Epithelial cell of esophagus (primary cell): ENCODE measurements around the gene AWAT2.

ENCODE experiments used
- DNase-seq: peaks from one replicate; pipeline ENCODE4 v3.0.0; 2010; ENCODE audit warnings: low read depth
- H3K4me3 ChIP-seq: 2 replicates; pipeline ENCODE4 v1.5.1; 2011; ENCODE audit warnings: mild to moderate bottlenecking, low read length, control low read depth
- TF ChIP-seq, protein P1 (sequence below): IDR thresholded peaks from 2 replicates; pipeline ENCODE4 v1.5.1; 2011; ENCODE audit warnings: low read depth, mild to moderate bottlenecking, low read length, control low read depth, inconsistent platforms; ENCODE audit not compliant: insufficient read depth; ENCODE audit errors: missing control alignments

The AWAT2 gene

DNA sequence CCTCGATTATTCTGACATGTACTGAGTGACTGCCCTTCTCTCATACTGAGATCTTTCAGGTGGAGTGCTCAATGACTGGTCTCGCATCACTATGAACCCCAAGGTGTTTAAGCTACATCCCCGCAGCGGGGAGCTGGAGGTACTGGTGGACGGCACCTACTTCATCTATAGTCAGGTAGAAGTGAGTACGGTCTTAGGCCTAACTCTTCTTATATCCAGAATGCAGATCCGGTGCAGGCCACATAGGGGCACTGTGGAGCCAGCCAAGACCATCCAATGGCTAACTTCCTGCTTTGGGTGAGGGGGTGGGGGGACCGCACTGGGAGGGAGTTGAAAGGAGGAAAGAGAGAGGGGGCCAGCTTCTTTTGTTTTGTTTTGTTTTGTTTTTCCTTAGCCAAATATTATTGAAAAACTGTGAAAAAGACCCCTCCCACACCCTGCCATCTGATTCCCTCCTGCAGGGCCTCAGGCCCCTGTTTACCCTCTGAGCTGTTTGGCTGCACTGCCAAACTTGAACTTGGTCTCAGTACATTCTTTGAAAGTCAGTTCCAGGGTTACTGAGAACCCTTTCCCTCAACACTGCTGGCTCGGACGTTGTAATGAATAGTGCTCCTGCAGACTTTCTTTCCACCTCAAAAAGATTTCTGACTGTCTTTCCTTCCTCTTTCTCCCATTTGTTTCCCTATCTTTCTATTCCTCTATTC is 16.2 kb downstream of the AWAT2 start:
- TF ChIP-seq, protein P1, sequence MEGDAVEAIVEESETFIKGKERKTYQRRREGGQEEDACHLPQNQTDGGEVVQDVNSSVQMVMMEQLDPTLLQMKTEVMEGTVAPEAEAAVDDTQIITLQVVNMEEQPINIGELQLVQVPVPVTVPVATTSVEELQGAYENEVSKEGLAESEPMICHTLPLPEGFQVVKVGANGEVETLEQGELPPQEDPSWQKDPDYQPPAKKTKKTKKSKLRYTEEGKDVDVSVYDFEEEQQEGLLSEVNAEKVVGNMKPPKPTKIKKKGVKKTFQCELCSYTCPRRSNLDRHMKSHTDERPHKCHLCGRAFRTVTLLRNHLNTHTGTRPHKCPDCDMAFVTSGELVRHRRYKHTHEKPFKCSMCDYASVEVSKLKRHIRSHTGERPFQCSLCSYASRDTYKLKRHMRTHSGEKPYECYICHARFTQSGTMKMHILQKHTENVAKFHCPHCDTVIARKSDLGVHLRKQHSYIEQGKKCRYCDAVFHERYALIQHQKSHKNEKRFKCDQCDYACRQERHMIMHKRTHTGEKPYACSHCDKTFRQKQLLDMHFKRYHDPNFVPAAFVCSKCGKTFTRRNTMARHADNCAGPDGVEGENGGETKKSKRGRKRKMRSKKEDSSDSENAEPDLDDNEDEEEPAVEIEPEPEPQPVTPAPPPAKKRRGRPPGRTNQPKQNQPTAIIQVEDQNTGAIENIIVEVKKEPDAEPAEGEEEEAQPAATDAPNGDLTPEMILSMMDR: peak; percentile 62
- peak; percentile 46 for DNase-seq
- no peak overlapping the region for H3K4me3 ChIP-seq

DNA sequence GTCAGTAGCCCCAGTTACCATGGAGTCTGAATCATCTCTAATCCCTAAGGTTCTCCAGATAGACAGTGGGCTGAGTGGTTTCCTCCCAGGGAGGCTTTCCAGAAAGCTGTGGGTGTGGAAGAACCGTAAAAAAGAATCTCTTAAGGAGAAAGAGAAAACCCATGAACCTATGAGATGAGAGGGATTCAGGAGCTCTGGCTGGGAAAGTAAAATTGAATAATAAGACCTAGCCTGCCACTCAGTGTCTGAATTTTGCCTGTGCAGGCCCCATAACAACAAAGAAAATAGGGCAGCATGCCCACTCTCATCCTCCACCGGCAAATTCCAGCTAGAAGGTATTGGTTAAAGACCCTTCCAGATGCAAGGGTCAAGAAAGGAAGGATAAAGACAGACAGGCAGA is 16.9 kb downstream of the AWAT2 start:
- TF ChIP-seq, protein P1: no peak
- H3K4me3 ChIP-seq: no peak overlapping the region
- DNase-seq: no peak

DNA sequence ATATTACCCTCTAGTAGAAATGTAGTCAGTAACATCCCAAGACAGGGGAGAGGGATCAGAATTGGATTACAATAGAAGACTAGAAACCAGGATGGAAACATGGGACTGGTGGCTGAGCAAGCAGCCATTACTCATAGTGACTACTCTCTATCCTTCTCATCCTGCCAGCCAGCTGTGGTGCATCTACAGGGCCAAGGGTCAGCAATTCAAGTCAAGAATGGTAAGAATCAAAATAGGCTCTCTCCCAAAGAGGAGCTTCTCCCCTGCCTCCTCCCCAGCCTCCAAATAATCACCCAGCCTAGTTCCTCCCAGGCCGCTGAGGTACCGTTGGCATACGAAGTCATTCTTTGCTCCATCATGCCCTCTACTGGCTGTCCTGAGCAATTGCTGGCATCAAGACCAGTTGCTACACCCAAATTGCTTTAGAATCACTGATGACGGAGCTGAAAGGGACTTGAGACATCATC is 19.4 kb downstream of the AWAT2 start:
- TF ChIP-seq, protein P1: peak; percentile 79
- H3K4me3 ChIP-seq: no peak overlapping the region
- peak; percentile 61 for DNase-seq

DNA sequence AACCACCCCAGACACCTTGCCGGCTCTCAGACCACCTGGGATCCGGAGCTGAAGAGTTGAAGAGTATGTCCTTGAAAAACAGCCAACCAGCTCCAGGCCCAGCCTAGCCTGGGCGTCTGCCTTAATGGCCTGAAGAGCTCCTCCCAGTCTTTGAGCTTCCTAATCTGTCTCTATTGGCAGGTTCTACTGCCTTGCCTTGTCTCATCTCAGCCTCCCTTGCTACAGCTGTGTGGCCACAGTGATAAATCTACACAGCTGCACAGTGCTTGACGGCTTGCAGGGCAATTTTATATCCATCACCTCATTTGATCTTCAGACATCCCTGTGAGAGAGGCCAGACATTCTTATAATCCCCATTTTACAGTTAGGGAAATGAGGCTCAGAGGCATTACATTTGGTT is 19.9 kb downstream of the AWAT2 start:
- no peak overlapping the region for H3K4me3 ChIP-seq
- no peak for DNase-seq
- TF ChIP-seq, protein P1: no peak

DNA sequence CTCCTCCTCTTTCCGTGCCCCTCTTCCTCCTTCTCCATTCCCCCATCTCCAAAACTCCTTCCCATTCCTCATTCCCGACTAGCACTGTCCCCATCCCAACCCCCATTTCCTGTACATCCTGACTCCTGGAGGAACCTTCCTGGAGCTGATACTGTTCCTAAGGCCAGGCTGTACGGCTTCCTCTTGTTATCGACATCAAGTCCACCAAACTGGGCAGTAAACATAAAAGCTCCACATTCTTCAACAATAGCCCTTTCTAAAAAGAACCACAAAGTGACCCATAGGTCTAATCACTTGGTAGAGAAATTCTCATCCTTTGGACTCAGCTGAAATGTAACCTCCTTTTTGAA is 22.9 kb downstream of the AWAT2 start:
- H3K4me3 ChIP-seq: no peak overlapping the region
- no peak for DNase-seq
- TF ChIP-seq, protein P1: no peak

DNA sequence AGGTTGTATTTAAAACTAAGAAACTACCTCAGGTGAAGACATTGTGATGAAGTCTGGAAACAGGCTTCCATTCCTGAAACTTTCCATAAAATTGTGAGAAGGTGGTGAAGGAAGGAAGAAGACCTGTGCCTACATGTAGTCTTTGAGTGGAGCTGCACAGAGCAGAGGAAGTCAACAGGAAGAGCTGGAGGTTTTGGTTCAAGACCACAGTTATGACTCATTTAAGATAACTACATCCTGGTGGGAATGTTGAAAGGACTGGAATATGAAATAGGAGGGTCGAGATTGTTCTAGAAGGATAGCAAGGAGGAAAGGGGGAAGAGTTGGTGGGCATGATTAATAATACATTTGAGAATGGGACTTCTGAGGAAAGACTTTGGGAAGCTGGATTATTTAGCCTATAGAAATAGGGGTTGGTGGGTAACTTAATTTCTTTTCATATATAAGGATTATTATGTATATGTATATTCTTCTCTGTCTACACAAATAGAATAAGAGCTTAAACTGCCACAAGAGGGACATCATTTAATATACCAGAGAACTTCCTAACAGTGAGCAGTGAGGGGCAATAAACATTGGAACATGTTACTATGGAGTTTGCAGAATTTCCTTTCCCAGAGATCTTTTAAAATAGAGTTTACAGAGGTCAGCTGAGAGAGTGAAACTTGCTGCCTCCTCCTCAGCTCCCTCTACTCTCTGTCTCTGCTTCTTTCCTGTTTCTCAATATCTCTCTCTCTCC is 23.5 kb downstream of the AWAT2 start:
- H3K4me3 ChIP-seq: no peak overlapping the region
- DNase-seq: peak; percentile 20
- TF ChIP-seq, protein P1: no peak
